NCI-H2227 treated with DMSO at 0.1 percent for 48 hours (cell line): ENCODE data around the gene AMY1B.
"Not testable (repeated sequence)": the region's sequence is repeated elsewhere in the genome, so short reads cannot be mapped to it uniquely, and the experiment has no call there.

Experiments
- DNase-seq: peaks from one replicate; lab custom pipeline; 2025; lab: John Stamatoyannopoulos, UW

The AMY1B gene

DNA sequence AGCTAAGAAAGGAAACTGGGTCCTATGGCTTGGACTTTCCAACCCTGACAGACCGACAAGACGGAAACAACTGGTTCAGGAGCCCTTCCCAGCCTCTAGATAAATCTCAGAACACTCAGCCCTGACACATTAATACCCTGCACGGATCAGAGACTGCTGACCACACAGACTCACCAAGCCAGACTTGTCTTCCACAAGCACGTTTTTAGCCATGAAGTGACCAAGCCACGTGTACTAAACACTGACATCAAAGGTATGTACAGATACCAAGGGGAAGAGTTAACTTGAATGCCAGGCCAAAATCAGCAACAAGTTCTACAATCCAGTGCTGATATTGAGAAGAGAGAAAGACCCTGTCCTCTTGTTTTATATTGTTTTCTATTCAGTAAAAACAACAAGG, at the start of gene AMY1B:
Gene AMY1B (minus strand): TSS at position 101 of the 400 bp plus-strand sequence. CDS start 571 bp downstream, outside the sequence.
- DNase-seq = not testable (repeated sequence)

DNA sequence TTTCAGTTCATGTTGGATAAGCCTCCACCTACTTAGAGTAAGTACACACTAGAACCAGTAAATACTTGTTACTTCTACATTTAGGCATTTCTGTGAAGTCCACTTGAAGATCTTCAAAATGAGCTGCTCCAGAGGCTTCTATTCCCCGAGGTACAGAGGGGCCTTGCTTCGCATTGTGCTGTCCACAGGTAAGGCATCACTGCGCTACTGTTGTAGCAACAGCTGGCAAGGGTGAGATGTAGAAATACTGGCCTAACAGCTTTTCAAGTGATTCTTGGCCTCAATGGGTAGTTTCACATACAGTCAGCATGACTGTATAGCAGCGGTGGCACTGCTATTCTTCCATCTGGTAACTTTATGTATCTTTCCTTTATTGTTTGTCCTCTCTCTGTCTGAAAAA, 49.0 kb upstream of the AMY1B start:
- not testable (repeated sequence) for DNase-seq

DNA sequence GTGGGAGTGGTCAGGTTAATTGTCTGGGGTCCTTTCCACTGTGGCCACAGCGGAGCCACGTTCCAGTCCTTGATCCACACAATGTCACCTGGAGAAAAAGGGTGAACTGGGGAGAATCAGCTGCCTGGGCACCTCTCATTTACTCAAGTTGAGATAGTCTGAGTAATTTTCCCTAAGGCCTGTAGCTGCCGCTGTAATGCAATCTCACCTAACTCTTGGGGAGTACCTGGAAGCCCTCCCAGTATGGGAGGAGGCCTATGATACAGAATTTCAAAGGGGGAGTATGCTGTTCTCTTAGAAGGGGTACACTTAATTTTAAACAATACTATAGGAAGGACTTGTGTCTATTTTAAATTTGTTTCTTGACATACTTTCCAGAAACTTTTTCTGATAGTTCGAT, 48.4 kb upstream of the AMY1B start:
- not testable (repeated sequence) for DNase-seq

DNA sequence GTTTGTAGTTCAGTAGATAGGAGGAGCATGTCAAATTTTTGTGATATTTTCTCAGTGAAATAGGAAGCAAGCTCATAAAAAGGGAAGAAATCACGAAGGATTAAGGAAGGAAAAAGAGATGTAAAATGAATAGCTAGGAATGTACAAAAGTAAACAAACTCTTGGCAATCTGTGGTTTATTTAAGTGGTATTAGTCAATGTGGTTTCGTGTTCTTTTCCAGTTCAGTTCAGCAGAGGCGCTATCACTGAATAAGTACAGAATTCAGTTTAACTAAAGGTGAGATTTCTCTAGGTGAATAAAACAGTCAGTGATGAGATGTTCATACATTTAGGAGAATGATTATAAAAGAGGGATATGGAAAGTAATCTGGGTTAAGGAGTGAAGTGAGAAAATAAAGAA, 42.0 kb upstream of the AMY1B start:
- not testable (repeated sequence) for DNase-seq

DNA sequence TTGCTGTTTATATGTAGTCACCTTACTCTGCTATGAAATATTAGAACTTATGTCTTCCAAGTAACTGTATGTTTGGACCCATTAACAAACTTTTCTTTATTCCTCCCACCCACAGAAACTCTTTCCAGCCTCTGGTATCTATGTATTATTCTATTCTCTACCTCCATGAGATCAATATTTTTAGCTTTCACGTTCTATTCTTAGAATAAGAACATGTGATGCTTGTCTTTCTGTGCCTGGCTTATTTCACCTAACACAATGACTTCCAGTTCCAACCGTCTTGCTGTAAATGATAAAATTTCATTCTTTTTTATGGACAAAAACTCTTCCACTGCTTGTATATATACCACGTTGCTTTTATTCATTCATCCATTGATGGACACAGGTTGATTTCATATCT, 39.3 kb upstream of the AMY1B start:
- not testable (repeated sequence) for DNase-seq

DNA sequence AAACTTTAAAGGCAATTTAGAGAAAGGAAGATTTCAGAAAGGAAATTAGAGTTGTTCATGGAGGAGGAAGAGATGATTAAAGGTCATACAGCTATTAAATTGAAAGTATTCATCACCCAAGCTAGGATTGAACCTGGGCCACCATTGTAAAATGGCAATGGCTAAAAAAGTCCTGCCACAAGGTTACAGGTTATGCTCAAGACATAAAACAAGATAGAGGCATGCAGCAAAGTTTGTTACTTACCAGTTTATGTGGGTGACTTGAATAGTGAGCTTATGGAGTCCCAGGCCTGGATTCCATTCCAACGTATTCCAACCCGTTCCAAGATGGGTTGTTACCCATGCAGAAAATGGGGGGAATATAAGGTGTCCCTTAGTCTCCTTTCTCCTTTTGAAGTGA, 25.5 kb upstream of the AMY1B start:
- not testable (repeated sequence) for DNase-seq

DNA sequence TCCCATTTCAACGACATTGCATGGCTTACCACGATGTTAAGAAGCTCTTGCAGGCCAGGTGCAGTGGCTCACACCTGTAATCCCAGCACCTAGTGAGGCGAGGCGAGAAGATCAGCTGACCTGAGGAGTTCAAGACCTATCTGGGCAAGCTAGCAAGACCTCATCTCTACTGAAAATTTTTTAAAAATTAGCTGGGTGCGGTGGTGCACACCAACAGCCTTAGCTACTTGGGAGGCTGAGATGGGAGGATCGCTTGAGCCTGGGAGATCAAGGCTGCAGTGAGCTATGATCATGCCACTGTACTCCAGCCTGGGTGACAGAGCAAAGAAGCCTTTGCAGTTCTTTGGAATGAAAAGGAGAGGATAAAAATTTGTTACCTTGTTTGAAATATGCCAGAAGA, 21.4 kb upstream of the AMY1B start:
- DNase-seq = not testable (repeated sequence)

DNA sequence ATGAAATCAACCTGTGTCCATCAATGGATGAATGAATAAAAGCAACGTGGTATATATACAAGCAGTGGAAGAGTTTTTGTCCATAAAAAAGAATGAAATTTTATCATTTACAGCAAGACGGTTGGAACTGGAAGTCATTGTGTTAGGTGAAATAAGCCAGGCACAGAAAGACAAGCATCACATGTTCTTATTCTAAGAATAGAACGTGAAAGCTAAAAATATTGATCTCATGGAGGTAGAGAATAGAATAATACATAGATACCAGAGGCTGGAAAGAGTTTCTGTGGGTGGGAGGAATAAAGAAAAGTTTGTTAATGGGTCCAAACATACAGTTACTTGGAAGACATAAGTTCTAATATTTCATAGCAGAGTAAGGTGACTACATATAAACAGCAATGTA, 14.4 kb upstream of the AMY1B start:
- not testable (repeated sequence) for DNase-seq

DNA sequence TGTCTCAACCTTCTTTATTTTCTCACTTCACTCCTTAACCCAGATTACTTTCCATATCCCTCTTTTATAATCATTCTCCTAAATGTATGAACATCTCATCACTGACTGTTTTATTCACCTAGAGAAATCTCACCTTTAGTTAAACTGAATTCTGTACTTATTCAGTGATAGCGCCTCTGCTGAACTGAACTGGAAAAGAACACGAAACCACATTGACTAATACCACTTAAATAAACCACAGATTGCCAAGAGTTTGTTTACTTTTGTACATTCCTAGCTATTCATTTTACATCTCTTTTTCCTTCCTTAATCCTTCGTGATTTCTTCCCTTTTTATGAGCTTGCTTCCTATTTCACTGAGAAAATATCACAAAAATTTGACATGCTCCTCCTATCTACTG, 11.7 kb upstream of the AMY1B start:
- DNase-seq = not testable (repeated sequence)

DNA sequence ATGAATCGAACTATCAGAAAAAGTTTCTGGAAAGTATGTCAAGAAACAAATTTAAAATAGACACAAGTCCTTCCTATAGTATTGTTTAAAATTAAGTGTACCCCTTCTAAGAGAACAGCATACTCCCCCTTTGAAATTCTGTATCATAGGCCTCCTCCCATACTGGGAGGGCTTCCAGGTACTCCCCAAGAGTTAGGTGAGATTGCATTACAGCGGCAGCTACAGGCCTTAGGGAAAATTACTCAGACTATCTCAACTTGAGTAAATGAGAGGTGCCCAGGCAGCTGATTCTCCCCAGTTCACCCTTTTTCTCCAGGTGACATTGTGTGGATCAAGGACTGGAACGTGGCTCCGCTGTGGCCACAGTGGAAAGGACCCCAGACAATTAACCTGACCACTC, 5.2 kb upstream of the AMY1B start:
- DNase-seq = not testable (repeated sequence)

DNA sequence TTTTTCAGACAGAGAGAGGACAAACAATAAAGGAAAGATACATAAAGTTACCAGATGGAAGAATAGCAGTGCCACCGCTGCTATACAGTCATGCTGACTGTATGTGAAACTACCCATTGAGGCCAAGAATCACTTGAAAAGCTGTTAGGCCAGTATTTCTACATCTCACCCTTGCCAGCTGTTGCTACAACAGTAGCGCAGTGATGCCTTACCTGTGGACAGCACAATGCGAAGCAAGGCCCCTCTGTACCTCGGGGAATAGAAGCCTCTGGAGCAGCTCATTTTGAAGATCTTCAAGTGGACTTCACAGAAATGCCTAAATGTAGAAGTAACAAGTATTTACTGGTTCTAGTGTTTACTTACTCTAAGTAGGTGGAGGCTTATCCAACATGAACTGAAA, 4.7 kb upstream of the AMY1B start:
- not testable (repeated sequence) for DNase-seq

DNA sequence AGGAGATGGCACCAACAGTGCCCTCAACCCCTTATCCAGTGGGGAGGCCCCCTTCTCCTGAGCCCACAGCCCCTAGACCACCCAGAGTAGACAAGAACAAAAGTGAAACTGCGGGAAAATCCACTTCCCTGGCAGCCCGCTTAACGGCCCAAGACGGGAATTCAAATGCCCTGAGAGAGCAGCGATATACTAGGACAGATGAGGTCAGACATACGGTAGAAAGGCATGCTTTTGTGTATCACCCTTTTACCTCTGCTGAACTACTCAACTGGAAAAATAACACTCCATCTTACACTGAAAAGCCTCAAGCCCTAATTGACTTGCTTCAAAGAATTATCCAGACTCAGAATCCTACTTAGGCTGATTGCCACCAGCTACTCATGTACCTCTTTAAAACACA, 1.4 kb upstream of the AMY1B start:
- not testable (repeated sequence) for DNase-seq

DNA sequence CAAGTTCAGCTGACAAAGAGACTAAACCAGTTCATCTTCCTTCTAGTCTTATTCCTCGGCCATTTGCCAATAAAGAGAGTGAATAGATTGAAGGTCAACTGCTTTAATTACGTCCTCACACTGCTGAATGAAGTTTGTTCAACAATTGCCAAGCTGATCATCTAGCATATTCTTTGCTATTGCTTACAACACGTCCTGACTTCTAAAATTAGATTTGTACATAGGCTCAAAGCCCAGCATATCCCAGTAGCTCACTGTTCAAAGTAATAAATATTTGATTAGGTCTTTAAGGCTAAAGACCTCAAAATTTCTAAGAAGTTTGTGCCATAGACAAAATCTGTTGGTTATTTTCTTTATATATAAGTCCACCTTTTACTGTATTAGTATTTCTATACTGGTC, 19.7 kb downstream of the AMY1B start:
- not testable (repeated sequence) for DNase-seq

DNA sequence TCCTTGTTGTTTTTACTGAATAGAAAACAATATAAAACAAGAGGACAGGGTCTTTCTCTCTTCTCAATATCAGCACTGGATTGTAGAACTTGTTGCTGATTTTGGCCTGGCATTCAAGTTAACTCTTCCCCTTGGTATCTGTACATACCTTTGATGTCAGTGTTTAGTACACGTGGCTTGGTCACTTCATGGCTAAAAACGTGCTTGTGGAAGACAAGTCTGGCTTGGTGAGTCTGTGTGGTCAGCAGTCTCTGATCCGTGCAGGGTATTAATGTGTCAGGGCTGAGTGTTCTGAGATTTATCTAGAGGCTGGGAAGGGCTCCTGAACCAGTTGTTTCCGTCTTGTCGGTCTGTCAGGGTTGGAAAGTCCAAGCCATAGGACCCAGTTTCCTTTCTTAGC, 40.5 kb downstream of the AMY1B start, which contains the start of gene AMY1A:
Gene AMY1A (plus strand): TSS at position 301 of the 400 bp plus-strand sequence. CDS start 571 bp downstream, outside the sequence.
- not testable (repeated sequence) for DNase-seq

DNA sequence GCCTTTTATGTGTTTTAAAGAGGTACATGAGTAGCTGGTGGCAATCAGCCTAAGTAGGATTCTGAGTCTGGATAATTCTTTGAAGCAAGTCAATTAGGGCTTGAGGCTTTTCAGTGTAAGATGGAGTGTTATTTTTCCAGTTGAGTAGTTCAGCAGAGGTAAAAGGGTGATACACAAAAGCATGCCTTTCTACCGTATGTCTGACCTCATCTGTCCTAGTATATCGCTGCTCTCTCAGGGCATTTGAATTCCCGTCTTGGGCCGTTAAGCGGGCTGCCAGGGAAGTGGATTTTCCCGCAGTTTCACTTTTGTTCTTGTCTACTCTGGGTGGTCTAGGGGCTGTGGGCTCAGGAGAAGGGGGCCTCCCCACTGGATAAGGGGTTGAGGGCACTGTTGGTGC, 41.9 kb downstream of the AMY1B start:
- not testable (repeated sequence) for DNase-seq

DNA sequence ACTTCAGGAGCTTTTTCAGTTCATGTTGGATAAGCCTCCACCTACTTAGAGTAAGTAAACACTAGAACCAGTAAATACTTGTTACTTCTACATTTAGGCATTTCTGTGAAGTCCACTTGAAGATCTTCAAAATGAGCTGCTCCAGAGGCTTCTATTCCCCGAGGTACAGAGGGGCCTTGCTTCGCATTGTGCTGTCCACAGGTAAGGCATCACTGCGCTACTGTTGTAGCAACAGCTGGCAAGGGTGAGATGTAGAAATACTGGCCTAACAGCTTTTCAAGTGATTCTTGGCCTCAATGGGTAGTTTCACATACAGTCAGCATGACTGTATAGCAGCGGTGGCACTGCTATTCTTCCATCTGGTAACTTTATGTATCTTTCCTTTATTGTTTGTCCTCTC, 45.1 kb downstream of the AMY1B start:
- DNase-seq = not testable (repeated sequence)

DNA sequence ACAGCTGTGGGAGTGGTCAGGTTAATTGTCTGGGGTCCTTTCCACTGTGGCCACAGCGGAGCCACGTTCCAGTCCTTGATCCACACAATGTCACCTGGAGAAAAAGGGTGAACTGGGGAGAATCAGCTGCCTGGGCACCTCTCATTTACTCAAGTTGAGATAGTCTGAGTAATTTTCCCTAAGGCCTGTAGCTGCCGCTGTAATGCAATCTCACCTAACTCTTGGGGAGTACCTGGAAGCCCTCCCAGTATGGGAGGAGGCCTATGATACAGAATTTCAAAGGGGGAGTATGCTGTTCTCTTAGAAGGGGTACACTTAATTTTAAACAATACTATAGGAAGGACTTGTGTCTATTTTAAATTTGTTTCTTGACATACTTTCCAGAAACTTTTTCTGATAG, 45.7 kb downstream of the AMY1B start:
- not testable (repeated sequence) for DNase-seq

DNA sequence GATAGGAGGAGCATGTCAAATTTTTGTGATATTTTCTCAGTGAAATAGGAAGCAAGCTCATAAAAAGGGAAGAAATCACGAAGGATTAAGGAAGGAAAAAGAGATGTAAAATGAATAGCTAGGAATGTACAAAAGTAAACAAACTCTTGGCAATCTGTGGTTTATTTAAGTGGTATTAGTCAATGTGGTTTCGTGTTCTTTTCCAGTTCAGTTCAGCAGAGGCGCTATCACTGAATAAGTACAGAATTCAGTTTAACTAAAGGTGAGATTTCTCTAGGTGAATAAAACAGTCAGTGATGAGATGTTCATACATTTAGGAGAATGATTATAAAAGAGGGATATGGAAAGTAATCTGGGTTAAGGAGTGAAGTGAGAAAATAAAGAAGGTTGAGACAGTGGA, 52.1 kb downstream of the AMY1B start:
- not testable (repeated sequence) for DNase-seq

DNA sequence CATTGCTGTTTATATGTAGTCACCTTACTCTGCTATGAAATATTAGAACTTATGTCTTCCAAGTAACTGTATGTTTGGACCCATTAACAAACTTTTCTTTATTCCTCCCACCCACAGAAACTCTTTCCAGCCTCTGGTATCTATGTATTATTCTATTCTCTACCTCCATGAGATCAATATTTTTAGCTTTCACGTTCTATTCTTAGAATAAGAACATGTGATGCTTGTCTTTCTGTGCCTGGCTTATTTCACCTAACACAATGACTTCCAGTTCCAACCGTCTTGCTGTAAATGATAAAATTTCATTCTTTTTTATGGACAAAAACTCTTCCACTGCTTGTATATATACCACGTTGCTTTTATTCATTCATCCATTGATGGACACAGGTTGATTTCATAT, 54.8 kb downstream of the AMY1B start:
- not testable (repeated sequence) for DNase-seq
